ENCODE results near the gene LIN52.

DNA sequence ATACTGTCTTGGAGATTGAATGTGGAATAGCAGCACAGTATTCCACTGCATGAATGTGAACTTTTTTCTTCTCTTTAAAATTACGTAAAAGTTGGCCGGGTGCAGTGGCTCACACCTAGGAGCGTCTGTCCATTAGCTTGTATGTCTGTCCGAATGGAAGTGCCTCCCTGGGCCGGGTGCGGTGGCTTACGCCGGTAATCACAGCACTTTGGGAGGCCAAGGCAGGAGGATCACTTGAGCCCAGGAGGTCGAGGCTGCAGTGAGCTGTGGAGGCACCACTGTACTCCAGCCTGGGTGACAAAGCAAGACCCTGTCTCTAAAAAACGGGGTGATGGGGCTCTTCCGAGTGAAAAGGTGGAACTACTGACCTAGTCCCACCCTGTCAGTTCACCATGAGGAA lies 131.9 kb downstream of the LIN52 start:
- TF ChIP-seq, protein P1, sequence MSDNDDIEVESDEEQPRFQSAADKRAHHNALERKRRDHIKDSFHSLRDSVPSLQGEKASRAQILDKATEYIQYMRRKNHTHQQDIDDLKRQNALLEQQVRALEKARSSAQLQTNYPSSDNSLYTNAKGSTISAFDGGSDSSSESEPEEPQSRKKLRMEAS (IDR thresholded peaks at IDR 0.05), result no peak
- TF ChIP-seq, protein P2, sequence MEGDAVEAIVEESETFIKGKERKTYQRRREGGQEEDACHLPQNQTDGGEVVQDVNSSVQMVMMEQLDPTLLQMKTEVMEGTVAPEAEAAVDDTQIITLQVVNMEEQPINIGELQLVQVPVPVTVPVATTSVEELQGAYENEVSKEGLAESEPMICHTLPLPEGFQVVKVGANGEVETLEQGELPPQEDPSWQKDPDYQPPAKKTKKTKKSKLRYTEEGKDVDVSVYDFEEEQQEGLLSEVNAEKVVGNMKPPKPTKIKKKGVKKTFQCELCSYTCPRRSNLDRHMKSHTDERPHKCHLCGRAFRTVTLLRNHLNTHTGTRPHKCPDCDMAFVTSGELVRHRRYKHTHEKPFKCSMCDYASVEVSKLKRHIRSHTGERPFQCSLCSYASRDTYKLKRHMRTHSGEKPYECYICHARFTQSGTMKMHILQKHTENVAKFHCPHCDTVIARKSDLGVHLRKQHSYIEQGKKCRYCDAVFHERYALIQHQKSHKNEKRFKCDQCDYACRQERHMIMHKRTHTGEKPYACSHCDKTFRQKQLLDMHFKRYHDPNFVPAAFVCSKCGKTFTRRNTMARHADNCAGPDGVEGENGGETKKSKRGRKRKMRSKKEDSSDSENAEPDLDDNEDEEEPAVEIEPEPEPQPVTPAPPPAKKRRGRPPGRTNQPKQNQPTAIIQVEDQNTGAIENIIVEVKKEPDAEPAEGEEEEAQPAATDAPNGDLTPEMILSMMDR (IDR thresholded peaks at IDR 0.05; ENCODE audit: low read depth, low read length, missing input control), result no peak
- TF ChIP-seq HNF4A (conservative IDR thresholded peaks at IDR 0.05) (no peak), RAD21 (IDR thresholded peaks at IDR 0.05) (no peak), JUND (IDR thresholded peaks at IDR 0.05) (no peak)

All from liver (tissue), 3 donors.